Gastroesophageal sphincter (tissue), 3 donors: ENCODE measurements around the gene RNU7-1.

Experiments used
- EP300 ChIP-seq: sonication (generic); formaldehyde crosslinking; IDR thresholded peaks from one replicate; pipeline ENCODE4 v1.6.1; 2017; ENCODE audit warnings: antibody characterized with exemption, mild to moderate bottlenecking
- POLR2A ChIP-seq, 2 donors: fragments of 450-650 bp; IDR thresholded peaks; one replicate each; pipeline ENCODE4 v1.6.1; 2017; ENCODE audit warnings: antibody characterized with exemption in 2 of 2, mild to moderate bottlenecking in 2 of 2, moderate library complexity in 1 of 2
- POLR2AphosphoS5 ChIP-seq: sonication (generic); formaldehyde crosslinking; IDR thresholded peaks from one replicate; pipeline ENCODE4 v1.6.1; 2017; ENCODE audit warnings: antibody characterized with exemption
- TF ChIP-seq, protein P1 (sequence below), 4 experiments: fragments of 200-600 bp in 2 of 4; fragments of 450-650 bp in 2 of 4; sonication (generic) in 1 of 4; IDR thresholded peaks; one replicate each; pipeline ENCODE4 v1.5.1; 2017 to 2019; ENCODE audit warnings: antibody characterized with exemption in 4 of 4, mild to moderate bottlenecking in 2 of 4, moderate library complexity in 2 of 4

DNA sequence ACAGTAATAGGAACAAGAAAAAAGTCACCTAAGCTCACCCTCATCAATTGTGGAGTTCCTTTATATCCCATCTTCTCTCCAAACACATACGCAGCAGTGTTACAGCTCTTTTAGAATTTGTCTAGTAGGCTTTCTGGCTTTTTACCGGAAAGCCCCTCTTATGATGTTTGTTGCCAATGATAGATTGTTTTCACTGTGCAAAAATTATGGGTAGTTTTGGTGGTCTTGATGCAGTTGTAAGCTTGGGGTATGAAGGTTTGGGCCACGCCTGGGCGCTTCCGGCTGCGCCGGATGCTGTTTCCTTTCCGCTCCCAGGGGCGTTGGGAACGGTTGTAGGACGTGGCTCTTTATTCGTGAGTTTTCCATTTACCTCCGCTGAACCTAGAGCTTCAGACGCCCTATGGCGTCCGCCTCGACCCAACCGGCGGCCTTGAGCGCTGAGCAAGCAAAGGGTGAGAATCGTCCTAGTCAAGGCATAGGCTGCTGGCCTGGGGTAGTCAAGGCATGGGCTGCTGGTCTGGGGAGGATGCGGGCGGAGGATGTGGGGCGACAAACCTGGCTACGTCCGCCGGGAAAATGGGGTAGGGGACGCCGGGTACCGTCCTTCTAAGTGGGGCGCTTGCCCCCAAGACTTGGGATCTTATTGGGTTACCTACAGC is at the start of gene RNU7-1, which contains the start of gene C12orf57:
- no peak for TF ChIP-seq EP300
- TF ChIP-seq, protein P1, sequence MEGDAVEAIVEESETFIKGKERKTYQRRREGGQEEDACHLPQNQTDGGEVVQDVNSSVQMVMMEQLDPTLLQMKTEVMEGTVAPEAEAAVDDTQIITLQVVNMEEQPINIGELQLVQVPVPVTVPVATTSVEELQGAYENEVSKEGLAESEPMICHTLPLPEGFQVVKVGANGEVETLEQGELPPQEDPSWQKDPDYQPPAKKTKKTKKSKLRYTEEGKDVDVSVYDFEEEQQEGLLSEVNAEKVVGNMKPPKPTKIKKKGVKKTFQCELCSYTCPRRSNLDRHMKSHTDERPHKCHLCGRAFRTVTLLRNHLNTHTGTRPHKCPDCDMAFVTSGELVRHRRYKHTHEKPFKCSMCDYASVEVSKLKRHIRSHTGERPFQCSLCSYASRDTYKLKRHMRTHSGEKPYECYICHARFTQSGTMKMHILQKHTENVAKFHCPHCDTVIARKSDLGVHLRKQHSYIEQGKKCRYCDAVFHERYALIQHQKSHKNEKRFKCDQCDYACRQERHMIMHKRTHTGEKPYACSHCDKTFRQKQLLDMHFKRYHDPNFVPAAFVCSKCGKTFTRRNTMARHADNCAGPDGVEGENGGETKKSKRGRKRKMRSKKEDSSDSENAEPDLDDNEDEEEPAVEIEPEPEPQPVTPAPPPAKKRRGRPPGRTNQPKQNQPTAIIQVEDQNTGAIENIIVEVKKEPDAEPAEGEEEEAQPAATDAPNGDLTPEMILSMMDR (IDR thresholded peaks at IDR 0.05) = no peak
- TF ChIP-seq POLR2A (IDR thresholded peaks at IDR 0.05) = peak; percentile 95 to 98
- TF ChIP-seq POLR2AphosphoS5 = peak; percentile 99
